ENCODE data around the gene CRYGC. TPM values are rescaled to one million over a fixed set of nuclear protein-coding genes. Genes with fewer than 3 reads are reported as not detected.
A peak's percentile ranks its signal among the peaks of the same experiment; 100 is the strongest.
"Not testable (repeated sequence)": the region's sequence is repeated elsewhere in the genome, so short reads cannot be mapped to it uniquely, and the experiment has no call there.

Gene CRYGC
- total RNA-seq, 3 donors from 2014 or later = not detected

GRCh38 chr2:208124013-208124715, 5.5 kb downstream of the CRYGC start, which contains the start of gene CRYGD:
TSS of gene CRYGD (minus strand) at chr2:208124524. CDS start at chr2:208124473, 51 bp downstream.
- not testable (repeated sequence) for DNase-seq; H3K4me1 Mint-ChIP-seq (ENCODE audit: low read depth); H3K4me3 Mint-ChIP-seq; H3K9me3 Mint-ChIP-seq; H3K36me3 Mint-ChIP-seq (ENCODE audit: insufficient read depth)
- peaks cover 30% of the 10 kb centered on the region for H3K27me3 Mint-ChIP-seq (ENCODE audit: low read depth)
- peak; percentile 55 to 72 for ATAC-seq

DNA sequence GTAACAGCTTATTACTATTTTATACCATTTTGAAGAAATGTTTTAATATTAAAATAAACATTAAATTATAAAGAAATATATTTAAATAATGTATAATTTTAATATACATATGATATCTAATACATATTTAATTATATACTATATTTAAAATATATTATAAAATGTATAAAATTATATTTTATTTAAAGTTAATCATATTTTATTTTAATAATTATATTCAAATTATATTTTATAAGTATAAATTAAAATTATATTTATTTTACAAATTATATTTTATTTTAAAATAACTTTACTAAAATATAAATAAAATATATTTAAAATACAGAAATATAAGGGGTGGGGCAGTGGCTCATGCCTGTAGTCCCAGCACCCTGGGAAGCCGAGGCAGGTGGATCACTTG, 7.4 kb downstream of the CRYGC start:
- no peak for DNase-seq
- H3K9me3 Mint-ChIP-seq = peaks cover 2% of the 10 kb centered on the region
- H3K4me3 Mint-ChIP-seq = no peak overlapping the region
- H3K4me1 Mint-ChIP-seq (ENCODE audit: low read depth) = peaks cover 7% of the 10 kb centered on the region
- ATAC-seq = no peak
- peaks cover 28% of the 10 kb centered on the region for H3K27me3 Mint-ChIP-seq (ENCODE audit: low read depth)
- H3K36me3 Mint-ChIP-seq (ENCODE audit: insufficient read depth) = no peaks in the 10 kb centered on the region

- Mint-ChIP-seq H3K27me3 (ENCODE audit: low read depth) (peaks cover 12% of the 10 kb centered on the region), H3K4me3 (no peak overlapping the region), H3K36me3 (ENCODE audit: insufficient read depth) (no peaks in the 10 kb centered on the region), H3K9me3 (no peaks in the 10 kb centered on the region), H3K4me1 (ENCODE audit: low read depth) (peaks cover 2% of the 10 kb centered on the region)
- DNase-seq = no peak
- ATAC-seq = no peak
Observed at GRCh38 chr2:208118918-208119317, 10.7 kb downstream of the CRYGC start.

- H3K36me3 Mint-ChIP-seq (ENCODE audit: insufficient read depth); H3K27me3 Mint-ChIP-seq (ENCODE audit: low read depth); ATAC-seq; H3K9me3 Mint-ChIP-seq; H3K4me3 Mint-ChIP-seq; DNase-seq; H3K4me1 Mint-ChIP-seq (ENCODE audit: low read depth): not testable (repeated sequence)
Observed at GRCh38 chr2:208117390-208117789, 12.2 kb downstream of the CRYGC start.

- Mint-ChIP-seq H3K4me3 (no peak overlapping the region), H3K4me1 (ENCODE audit: low read depth) (no peaks in the 10 kb centered on the region), H3K36me3 (ENCODE audit: insufficient read depth) (no peaks in the 10 kb centered on the region), H3K9me3 (no peaks in the 10 kb centered on the region), H3K27me3 (ENCODE audit: low read depth) (peaks cover 2% of the 10 kb centered on the region)
- ATAC-seq = no peak
- no peak for DNase-seq
Observed at GRCh38 chr2:208112969-208113368, 16.7 kb downstream of the CRYGC start.

DNA sequence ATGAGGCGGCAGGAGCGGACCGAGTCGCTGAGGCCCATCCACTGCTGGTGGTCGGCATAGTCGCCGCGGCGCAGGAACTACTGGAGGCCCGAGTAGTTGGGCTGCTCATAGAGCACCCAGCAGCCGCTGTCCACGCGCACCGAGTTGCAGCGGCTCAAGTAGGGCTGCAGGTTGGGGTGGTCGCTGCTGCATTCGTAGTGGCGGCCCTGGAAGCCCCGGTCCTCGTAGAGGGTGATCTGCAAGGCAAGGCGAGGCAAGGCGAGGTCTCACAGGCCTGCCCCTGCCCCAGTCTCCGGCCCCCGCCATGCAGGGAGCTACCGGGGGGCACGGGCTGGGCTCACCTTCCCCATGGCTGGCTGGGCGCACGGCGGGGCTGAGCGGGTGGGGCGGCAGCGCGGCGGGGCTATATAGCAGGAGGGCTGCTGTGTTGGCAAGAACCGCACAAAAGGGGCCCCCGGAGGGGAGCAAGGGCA, 17.3 kb downstream of the CRYGC start:
- not testable (repeated sequence) for H3K36me3 Mint-ChIP-seq (ENCODE audit: insufficient read depth); DNase-seq; H3K27me3 Mint-ChIP-seq (ENCODE audit: low read depth); H3K4me3 Mint-ChIP-seq; H3K9me3 Mint-ChIP-seq; ATAC-seq; H3K4me1 Mint-ChIP-seq (ENCODE audit: low read depth)

GRCh38 chr2:208103616-208104015, 26.0 kb downstream of the CRYGC start:
- Mint-ChIP-seq H3K9me3 (no peaks in the 10 kb centered on the region), H3K4me1 (ENCODE audit: low read depth) (peaks cover 24% of the 10 kb centered on the region), H3K27me3 (ENCODE audit: low read depth) (peaks cover 3% of the 10 kb centered on the region), H3K4me3 (no peak overlapping the region), H3K36me3 (ENCODE audit: insufficient read depth) (no peaks in the 10 kb centered on the region)
- DNase-seq (no peak), ATAC-seq (no peak)

- Mint-ChIP-seq H3K36me3 (ENCODE audit: insufficient read depth) (no peaks in the 10 kb centered on the region), H3K4me1 (ENCODE audit: low read depth) (peaks cover 24% of the 10 kb centered on the region), H3K4me3 (no peak overlapping the region), H3K27me3 (ENCODE audit: low read depth) (peaks cover 3% of the 10 kb centered on the region), H3K9me3 (no peaks in the 10 kb centered on the region)
- DNase-seq = no peak
- no peak for ATAC-seq
Observed at GRCh38 chr2:208101716-208102631, 27.7 kb downstream of the CRYGC start.

DNA sequence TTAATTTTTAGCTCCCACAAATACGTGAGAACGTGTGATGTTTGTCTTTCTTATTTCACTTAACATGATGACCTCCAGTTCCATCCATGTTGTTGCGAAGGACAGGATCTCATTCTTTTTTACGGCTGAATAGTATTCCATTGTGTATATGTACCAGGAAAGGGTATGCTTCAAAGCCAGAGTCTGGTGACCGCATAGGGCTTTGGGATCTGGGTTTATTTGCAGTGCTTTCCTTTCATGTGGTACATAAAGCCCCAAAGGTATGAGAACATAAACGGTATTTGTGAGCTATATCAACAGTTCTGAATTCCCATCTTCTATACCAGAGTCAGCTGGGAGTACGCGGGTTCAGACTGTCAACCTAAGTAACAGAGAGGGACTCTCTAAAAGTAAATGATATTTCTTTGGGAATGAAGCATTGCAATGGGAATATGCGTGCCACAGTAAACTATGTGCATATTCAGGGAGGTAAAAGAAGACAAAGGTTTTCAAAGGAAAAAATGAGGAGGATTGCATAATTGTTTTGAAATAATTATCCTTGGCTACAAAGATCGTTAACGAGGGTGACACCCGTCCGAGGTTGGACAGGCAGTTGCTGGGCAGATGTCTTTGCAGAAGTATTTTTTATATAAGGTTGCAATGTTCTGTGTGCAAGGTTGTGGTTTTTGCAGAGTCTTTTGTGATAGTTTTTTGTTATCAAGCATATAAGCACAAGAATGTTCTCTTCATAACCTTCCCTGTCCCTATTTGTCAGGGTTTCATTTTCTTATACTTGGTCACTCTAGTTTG, 29.8 kb downstream of the CRYGC start:
- no peak for DNase-seq
- Mint-ChIP-seq H3K4me3 (peak overlapping the region; percentile 50), H3K27me3 (ENCODE audit: low read depth) (no peaks in the 10 kb centered on the region), H3K9me3 (no peaks in the 10 kb centered on the region), H3K36me3 (ENCODE audit: insufficient read depth) (no peaks in the 10 kb centered on the region), H3K4me1 (ENCODE audit: low read depth) (peaks cover 24% of the 10 kb centered on the region)
- peak in 1 of 2 donors; percentile 18 for ATAC-seq

- H3K9me3 Mint-ChIP-seq; H3K27me3 Mint-ChIP-seq (ENCODE audit: low read depth); DNase-seq; ATAC-seq; H3K36me3 Mint-ChIP-seq (ENCODE audit: insufficient read depth); H3K4me3 Mint-ChIP-seq: not testable (repeated sequence)
- H3K4me1 Mint-ChIP-seq (ENCODE audit: low read depth) = peaks cover 24% of the 10 kb centered on the region
Observed at GRCh38 chr2:208098701-208099100, 30.9 kb downstream of the CRYGC start.

DNA sequence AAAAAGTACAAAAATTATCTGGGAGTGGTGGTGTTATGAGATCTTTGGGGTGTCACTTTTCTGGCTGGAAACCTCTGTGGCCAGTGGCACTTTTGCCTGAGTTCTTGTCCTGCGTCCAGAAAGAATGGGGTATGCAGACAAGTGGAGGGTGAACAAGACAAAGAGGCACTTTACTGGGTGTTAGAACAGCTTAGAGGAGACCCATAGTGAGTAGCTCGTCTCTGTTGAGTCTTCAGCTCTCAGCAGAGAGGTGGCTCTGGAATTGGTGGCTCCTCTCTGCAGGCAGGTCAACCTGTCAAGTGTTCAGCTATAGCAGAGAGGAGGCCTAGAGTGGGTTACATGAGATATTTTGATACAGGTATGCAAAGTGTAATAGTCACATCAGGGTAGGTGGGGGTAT, 31.4 kb downstream of the CRYGC start:
- ATAC-seq (no peak), DNase-seq (no peak)
- H3K4me3 Mint-ChIP-seq = no peak overlapping the region
- peaks cover 24% of the 10 kb centered on the region for H3K4me1 Mint-ChIP-seq (ENCODE audit: low read depth)
- no peaks in the 10 kb centered on the region for H3K9me3 Mint-ChIP-seq
- H3K27me3 Mint-ChIP-seq (ENCODE audit: low read depth) = no peaks in the 10 kb centered on the region
- no peaks in the 10 kb centered on the region for H3K36me3 Mint-ChIP-seq (ENCODE audit: insufficient read depth)

DNA sequence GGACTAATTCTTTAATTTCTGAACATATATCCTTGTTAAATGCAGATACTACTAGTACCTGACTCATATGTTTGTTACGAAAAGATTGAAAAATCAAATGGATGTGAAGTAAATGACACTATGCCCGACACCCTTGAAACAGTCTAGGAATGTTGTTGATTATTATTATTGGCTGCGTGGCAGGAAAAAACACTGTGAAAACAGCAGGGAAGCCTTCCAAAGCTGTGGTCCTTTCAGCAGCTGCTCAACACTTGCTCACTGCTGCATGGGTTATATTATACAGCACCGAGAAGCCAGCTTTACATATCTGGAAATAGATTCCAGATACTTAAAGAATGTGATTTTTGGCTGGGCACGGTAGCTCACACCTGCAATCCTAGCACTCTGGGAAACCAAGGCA, 31.8 kb downstream of the CRYGC start:
- ATAC-seq (no peak), DNase-seq (no peak)
- H3K4me1 Mint-ChIP-seq (ENCODE audit: low read depth) = peaks cover 24% of the 10 kb centered on the region
- no peaks in the 10 kb centered on the region for H3K9me3 Mint-ChIP-seq
- no peak overlapping the region for H3K4me3 Mint-ChIP-seq
- no peaks in the 10 kb centered on the region for H3K27me3 Mint-ChIP-seq (ENCODE audit: low read depth)
- H3K36me3 Mint-ChIP-seq (ENCODE audit: insufficient read depth) = no peaks in the 10 kb centered on the region

- Mint-ChIP-seq H3K4me1 (ENCODE audit: low read depth) (peaks cover 23% of the 10 kb centered on the region), H3K36me3 (ENCODE audit: insufficient read depth) (no peaks in the 10 kb centered on the region), H3K27me3 (ENCODE audit: low read depth) (no peaks in the 10 kb centered on the region), H3K9me3 (no peaks in the 10 kb centered on the region), H3K4me3 (no peak overlapping the region)
- ATAC-seq (no peak), DNase-seq (no peak)
Observed at GRCh38 chr2:208097313-208097712, 32.3 kb downstream of the CRYGC start.

DNA sequence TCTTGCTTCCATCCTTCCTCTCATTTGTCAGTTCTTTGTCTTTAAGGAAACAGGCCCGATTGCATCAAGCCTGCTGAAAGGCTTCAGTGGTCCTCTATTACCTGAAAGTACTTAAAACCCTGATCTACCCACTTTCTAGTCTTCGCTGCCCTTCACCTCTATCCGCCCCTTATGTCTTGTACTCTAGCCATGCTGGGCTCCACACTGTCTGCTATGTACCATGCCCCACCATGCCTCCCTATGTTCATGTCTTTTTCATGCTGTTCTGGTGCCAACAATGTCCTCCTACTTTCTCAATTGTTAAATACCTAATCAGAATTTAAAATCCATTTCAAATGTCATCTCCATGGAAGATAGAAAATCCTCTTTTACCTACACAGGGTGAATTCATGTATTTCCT, 33.5 kb downstream of the CRYGC start:
- no peak for DNase-seq
- peaks cover 14% of the 10 kb centered on the region for H3K4me1 Mint-ChIP-seq (ENCODE audit: low read depth)
- H3K27me3 Mint-ChIP-seq (ENCODE audit: low read depth) = no peaks in the 10 kb centered on the region
- H3K4me3 Mint-ChIP-seq = no peak overlapping the region
- no peaks in the 10 kb centered on the region for H3K36me3 Mint-ChIP-seq (ENCODE audit: insufficient read depth)
- H3K9me3 Mint-ChIP-seq = no peaks in the 10 kb centered on the region
- ATAC-seq = no peak
